ENCODE data around the gene SLC16A14. TPM values are rescaled to one million over a fixed set of nuclear protein-coding genes. Genes with fewer than 3 reads are reported as not detected.

The SLC16A14 gene
- total RNA-seq, 1 experiment from 2014 or later, result 12.4 TPM

DNA sequence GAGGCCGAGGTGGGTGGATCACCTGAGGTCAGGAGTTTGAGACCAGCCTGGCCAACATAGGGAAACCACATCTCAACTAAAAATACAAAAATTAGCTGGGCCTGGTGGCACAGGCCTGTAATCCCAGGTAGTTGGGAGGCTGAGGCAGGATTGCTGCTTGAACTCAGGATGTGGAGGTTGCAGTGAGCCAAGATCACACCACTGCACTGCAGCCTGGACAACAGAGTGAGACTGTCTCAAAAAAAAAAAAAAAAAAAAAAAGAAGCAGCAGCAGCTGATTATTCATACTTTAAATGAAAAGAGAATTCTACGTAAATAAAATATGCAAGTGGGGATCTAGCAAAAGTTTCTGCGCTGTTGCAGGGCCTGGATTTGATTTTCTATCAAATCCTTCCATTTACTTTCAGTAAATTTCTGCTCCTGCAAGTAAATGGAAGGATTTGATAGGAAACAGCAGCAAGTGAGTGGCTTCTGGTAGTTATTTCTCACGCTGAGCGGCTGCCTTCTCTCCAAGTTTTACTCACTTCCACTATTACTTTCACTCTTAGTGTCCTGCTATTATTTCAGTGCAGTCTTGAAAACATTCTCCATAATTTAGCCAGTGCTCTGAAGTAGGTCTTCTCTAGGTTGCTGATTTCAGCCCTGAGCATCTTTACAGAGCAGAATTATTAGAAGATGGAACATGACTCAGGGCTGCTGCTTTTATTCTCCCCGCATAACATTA lies 68.4 kb downstream of the SLC16A14 start:
- Histone ChIP-seq H3K9me2 (replicated peaks; ENCODE audit: low read length) (no peaks in the 10 kb centered on the region), H3K4me2 (ENCODE audit: low read length) (no peak overlapping the region), H3K36me3 (ENCODE audit: low read depth, low read length) (no peaks in the 10 kb centered on the region), H2AFZ (ENCODE audit: low read length) (no peak overlapping the region), H3K4me3 (ENCODE audit: low read length) (no peak overlapping the region), H3K27ac (ENCODE audit: low read length) (no peak overlapping the region), H3K27me3 (ENCODE audit: low read length) (no peaks in the 10 kb centered on the region), H3F3A (ENCODE audit: low read length, unreplicated experiment) (no peaks in the 10 kb centered on the region), H3K79me2 (ENCODE audit: low read length) (no peaks in the 10 kb centered on the region), H4K20me1 (ENCODE audit: low read length) (no peaks in the 10 kb centered on the region), H3K9me3 (ENCODE audit: low read length) (no peaks in the 10 kb centered on the region), H3K9ac (ENCODE audit: low read length) (no peak overlapping the region), H3K4me1 (ENCODE audit: insufficient read depth, low read length) (no peaks in the 10 kb centered on the region)
- TF ChIP-seq CTCF (conservative IDR thresholded peaks at IDR 0.05; ENCODE audit: low read depth, low read length), result no peak
- no peak for TF ChIP-seq EZH2phosphoT487 (IDR thresholded peaks at IDR 0.05; ENCODE audit: borderline replicate concordance, low read length)
- TF ChIP-seq EZH2 (IDR thresholded peaks at IDR 0.05; ENCODE audit: low read length, unreplicated experiment), result no peak
- BruUV-seq (replicated peaks), result no TSS peak
- CTCF ChIA-PET, result no interaction called here
- no peak for DNase-seq
- POLR2A ChIA-PET (ENCODE audit: unreplicated experiment), result no interaction called here
- no peak for ATAC-seq
- intact Hi-C loops (cut with micrococcal nuclease), result no loop called here

- Histone ChIP-seq H3K79me2 (ENCODE audit: low read length) (no peaks in the 10 kb centered on the region), H2AFZ (ENCODE audit: low read length) (no peak overlapping the region), H3K9me3 (ENCODE audit: low read length) (no peaks in the 10 kb centered on the region), H3K36me3 (ENCODE audit: low read depth, low read length) (no peaks in the 10 kb centered on the region), H3K27me3 (ENCODE audit: low read length) (no peaks in the 10 kb centered on the region), H3K4me1 (ENCODE audit: insufficient read depth, low read length) (no peaks in the 10 kb centered on the region), H3K4me3 (ENCODE audit: low read length) (no peak overlapping the region), H4K20me1 (ENCODE audit: low read length) (no peaks in the 10 kb centered on the region), H3K9ac (ENCODE audit: low read length) (no peak overlapping the region), H3K4me2 (ENCODE audit: low read length) (no peak overlapping the region), H3F3A (ENCODE audit: low read length, unreplicated experiment) (no peaks in the 10 kb centered on the region), H3K9me2 (replicated peaks; ENCODE audit: low read length) (no peaks in the 10 kb centered on the region), H3K27ac (ENCODE audit: low read length) (no peak overlapping the region)
- DNase-seq (no peak), ATAC-seq (no peak)
- ChIA-PET POLR2A (ENCODE audit: unreplicated experiment) (no interaction called here), CTCF (no interaction called here)
- intact Hi-C loops (cut with micrococcal nuclease), result no loop called here
- BruUV-seq (replicated peaks), result no TSS peak
- TF ChIP-seq EZH2phosphoT487 (IDR thresholded peaks at IDR 0.05; ENCODE audit: borderline replicate concordance, low read length) (no peak), EZH2 (IDR thresholded peaks at IDR 0.05; ENCODE audit: low read length, unreplicated experiment) (no peak), CTCF (conservative IDR thresholded peaks at IDR 0.05; ENCODE audit: low read depth, low read length) (no peak)
Measured at GRCh38 chr2:229997565-229997964, 71.2 kb downstream of the SLC16A14 start.

DNA sequence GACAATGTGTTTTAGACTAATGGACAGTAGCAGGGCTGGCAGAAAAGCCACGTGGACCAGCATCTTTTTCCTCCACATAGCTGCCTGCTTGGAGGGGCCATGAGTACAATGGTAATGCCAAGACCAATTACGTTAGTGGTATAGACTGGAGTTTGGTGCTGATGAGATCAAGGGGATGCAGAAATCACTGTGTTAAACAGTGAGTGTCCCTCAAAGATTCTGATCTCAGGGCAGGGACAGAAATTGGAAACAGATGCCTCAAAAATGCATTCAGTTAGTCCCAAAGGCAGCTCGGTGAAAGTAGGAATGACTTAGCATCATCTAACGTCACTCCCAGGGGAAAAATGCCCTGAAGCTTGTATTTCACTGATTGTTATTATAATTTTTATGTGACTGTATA lies 72.4 kb downstream of the SLC16A14 start:
- no peak overlapping the region for H3K4me3 ChIP-seq (ENCODE audit: low read length)
- DNase-seq (no peak), ATAC-seq (no peak)
- POLR2A ChIA-PET (ENCODE audit: unreplicated experiment), result no interaction called here
- no peaks in the 10 kb centered on the region for H3K4me1 ChIP-seq (ENCODE audit: insufficient read depth, low read length)
- H4K20me1 ChIP-seq (ENCODE audit: low read length), result no peaks in the 10 kb centered on the region
- no peak overlapping the region for H3K9ac ChIP-seq (ENCODE audit: low read length)
- no peak overlapping the region for H3K4me2 ChIP-seq (ENCODE audit: low read length)
- no peaks in the 10 kb centered on the region for H3K36me3 ChIP-seq (ENCODE audit: low read depth, low read length)
- no peaks in the 10 kb centered on the region for H3K79me2 ChIP-seq (ENCODE audit: low read length)
- no peaks in the 10 kb centered on the region for H3F3A ChIP-seq (ENCODE audit: low read length, unreplicated experiment)
- TF ChIP-seq CTCF (conservative IDR thresholded peaks at IDR 0.05; ENCODE audit: low read depth, low read length) (no peak), EZH2phosphoT487 (IDR thresholded peaks at IDR 0.05; ENCODE audit: borderline replicate concordance, low read length) (no peak), EZH2 (IDR thresholded peaks at IDR 0.05; ENCODE audit: low read length, unreplicated experiment) (no peak)
- CTCF ChIA-PET, result no interaction called here
- BruUV-seq (replicated peaks), result no TSS peak
- H3K27ac ChIP-seq (ENCODE audit: low read length), result no peak overlapping the region
- intact Hi-C loops (cut with micrococcal nuclease), result no loop called here
- 0 out of 2 replicates have a peak, but pooled peaks cover 3% of the 10 kb centered on the region for H3K9me2 ChIP-seq (replicated peaks; ENCODE audit: low read length)
- no peak overlapping the region for H2AFZ ChIP-seq (ENCODE audit: low read length)
- H3K9me3 ChIP-seq (ENCODE audit: low read length), result no peaks in the 10 kb centered on the region
- H3K27me3 ChIP-seq (ENCODE audit: low read length), result no peaks in the 10 kb centered on the region
